NCI-H226 (cell line): ENCODE results near the gene KLHDC4.
"Not testable (repeated sequence)": the region's sequence is repeated elsewhere in the genome, so short reads cannot be mapped to it uniquely, and the experiment has no call there.

Source experiments
- DNase-seq: peaks from one replicate; pipeline ENCODE4 v3.0.0-alpha.2; 2015

Gene KLHDC4

DNA sequence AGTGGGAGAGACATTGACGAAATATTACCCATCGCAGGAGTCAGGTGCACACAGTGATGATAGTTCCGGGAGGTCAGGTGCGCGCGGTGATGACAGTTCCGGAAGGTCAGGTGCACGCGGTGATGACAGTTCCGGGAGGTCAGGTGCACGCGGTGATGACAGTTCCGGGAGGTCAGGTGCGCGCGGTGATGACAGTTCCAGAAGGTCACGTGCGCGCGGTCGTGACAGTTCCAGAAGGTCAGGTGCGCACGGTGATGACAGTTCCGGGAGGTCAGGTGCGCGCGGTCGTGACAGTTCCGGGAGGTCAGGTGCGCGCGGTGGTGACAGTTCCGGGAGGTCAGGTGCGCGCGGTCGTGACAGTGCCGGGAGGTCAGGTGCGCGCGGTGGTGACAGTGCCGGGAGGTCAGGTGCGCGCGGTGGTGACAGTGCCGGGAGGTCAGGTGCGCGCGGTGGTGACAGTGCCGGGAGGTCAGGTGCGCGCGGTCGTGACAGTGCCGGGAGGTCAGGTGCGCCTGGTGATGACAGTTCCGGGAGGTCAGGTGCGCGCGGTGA is 84.7 kb downstream of the KLHDC4 start:
- not testable (repeated sequence) for DNase-seq

DNA sequence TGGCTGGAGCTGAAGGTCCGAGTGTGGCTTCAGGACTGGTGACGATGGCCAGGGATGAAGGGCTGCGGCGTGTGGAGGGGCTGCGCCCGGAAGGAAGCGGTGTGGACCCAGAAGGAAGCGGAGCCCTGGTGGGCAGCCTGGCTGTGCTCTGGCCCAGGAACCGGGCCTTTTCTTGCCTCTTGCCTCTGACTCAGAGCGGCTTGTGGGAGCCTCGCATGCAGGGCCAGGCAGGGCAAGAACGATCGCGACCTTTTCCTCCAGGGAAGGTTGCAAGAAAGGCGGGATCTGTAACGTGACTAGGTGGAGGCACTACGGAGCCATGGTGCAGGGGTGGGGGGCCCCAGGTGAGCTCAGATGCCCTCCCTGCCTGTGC is 85.5 kb downstream of the KLHDC4 start:
- DNase-seq: no peak

GRCh38 chr16:87679593-87680271 is 86.1 kb downstream of the KLHDC4 start:
- DNase-seq: no peak

DNA sequence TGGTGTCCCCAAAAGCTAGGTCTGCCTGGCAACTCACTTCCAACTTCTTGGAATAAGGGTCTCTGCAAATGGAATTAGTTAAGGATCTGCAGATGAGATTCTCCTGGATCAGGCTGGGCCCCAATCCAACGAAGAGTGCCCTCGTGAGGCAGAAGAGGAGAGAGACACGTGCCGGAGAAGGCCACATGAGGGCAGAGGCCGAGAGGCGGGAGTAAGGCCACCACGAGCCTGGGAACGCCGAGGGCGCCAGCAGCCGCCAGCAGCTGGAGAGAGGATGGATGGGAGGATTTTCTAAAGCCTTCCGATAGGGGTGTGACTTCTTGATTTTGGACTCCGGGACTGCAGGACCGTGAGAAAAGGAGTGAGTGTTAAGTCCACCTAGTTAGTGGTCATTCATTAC is 87.2 kb downstream of the KLHDC4 start:
- no peak for DNase-seq

GRCh38 chr16:87677830-87678229 is 88.0 kb downstream of the KLHDC4 start:
- DNase-seq: no peak

GRCh38 chr16:87675111-87675719 is 90.6 kb downstream of the KLHDC4 start:
- peak; percentile 71 for DNase-seq

- no peak for DNase-seq
These were observed 91.4 kb downstream of the KLHDC4 start for GRCh38 chr16:87674419-87674818.

GRCh38 chr16:87671715-87672270 is 94.0 kb downstream of the KLHDC4 start:
- DNase-seq: no peak

GRCh38 chr16:87671221-87671620 is 94.6 kb downstream of the KLHDC4 start:
- DNase-seq: no peak

- DNase-seq: no peak
These were observed 96.1 kb downstream of the KLHDC4 start for GRCh38 chr16:87669672-87670071.

DNA sequence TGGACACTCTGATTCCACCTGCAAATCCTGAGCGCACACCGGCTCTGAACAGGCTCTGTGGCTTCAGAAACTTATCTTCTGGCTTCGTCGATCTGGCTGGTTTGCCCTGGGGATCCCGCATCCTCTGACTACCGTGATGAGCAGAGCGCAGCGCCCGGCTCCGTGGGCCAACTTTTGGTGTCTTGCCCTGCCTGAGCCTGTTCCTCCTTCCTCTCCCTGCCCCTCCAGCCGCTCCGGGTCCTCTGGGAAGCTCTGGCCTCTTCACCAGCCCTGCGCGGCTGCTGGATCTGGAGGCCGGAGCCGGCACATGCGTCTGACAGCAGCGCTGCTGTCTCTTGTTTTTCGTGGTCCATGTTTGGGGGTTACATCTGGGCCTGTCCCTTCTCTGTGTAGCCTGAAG is 97.8 kb downstream of the KLHDC4 start:
- no peak for DNase-seq

- DNase-seq: no peak
These were observed 98.3 kb downstream of the KLHDC4 start for GRCh38 chr16:87667443-87667842.

DNA sequence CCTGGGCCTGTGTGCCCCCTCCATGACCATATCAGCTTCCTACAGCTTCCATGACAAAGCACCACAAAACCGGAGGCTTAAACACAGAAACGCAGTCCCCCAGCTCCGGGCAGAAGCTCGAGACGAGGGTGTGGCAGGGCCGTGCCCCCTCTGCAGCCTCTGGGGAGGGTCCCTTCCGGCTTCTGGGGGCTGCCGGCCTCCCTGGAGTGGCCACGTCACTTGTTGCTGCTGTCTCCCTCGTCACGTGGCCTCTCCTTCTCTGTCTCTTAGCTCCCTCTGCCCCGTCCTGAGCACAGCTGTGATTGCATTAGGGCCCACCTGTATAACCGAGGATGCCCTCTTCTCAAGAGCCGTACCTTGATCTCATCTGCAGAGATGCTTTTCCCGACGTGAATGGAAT is 98.9 kb downstream of the KLHDC4 start:
- no peak for DNase-seq

DNA sequence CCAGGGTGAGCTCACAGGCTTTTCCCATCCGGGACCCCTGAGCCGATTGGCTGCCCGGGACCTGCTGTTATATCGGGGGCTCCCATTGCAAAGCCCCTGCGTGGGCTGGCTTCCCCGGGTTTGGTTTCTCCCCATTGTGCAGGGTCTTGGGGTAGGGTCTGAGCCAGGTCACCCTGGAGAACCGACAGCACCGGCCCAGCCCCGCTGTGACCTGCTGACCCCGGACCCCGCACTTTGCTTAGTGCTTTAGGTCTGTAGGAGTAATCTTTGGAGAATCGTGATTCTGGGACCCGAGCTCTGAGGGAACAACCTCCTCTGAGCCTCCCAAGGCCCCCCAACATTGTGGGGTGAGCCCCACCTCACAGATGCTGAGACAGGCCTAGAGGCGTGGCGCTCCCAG is 100.6 kb downstream of the KLHDC4 start:
- DNase-seq: no peak

- DNase-seq: no peak
These were observed 101.0 kb downstream of the KLHDC4 start for GRCh38 chr16:87664792-87665191.

GRCh38 chr16:87662254-87663204 is 103.3 kb downstream of the KLHDC4 start:
- no peak for DNase-seq

GRCh38 chr16:87661561-87661960 is 104.2 kb downstream of the KLHDC4 start:
- DNase-seq: no peak

DNA sequence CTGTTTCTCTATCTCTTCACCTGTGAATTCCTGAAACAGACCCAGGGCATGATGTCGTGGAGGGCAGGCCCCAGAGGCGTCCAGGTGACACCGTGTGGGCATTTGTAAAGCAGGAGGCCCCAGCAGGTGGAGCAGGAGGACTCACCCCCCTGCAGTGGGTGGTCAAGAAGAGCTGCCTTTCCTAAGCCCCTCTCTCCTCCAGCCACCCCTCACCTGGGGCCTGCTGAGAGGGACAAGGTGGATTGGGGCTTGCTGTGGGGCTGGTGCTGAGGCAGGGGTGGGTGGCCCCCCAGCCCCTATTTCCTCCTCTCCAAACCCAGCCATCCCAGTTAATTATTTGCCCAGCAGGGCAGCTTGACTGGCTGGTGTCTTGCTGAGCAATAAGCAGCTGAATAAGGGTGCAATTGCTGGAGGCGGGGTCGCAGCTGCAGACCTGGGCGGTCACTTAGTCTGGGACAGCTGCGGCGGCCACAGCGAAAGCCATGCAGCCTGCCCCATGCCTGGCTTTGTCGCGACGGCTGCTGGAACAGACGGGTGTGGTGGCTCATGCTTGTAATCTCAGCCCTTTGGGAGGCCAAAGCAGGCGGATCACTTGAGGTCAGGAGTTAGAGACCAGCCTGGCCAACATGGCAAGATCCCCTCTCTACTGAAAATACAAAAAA is 107.1 kb downstream of the KLHDC4 start:
- no peak for DNase-seq
